Ishikawa (cell line): ENCODE measurements around the gene CSDE1.

Source experiments
- CEBPB ChIP-seq: IDR thresholded peaks from 2 replicates; pipeline ENCODE4 v1.6.1; 2012
- CREB1 ChIP-seq: IDR thresholded peaks from 2 replicates; pipeline ENCODE4 v1.6.1; 2012; ENCODE audit warnings: low read depth
- EGR1 ChIP-seq: IDR thresholded peaks from 2 replicates; pipeline ENCODE4 v1.6.1; 2012
- EP300 ChIP-seq: IDR thresholded peaks from 2 replicates; pipeline ENCODE4 v1.6.1; 2012; ENCODE audit warnings: borderline replicate concordance
- FOXM1 ChIP-seq: IDR thresholded peaks from 2 replicates; pipeline ENCODE4 v1.6.1; 2012; ENCODE audit warnings: low read depth, borderline replicate concordance
- MAX ChIP-seq: IDR thresholded peaks from 2 replicates; pipeline ENCODE4 v1.6.1; 2012
- NFIC ChIP-seq: IDR thresholded peaks from 2 replicates; pipeline ENCODE4 v1.6.1; 2012
- RAD21 ChIP-seq: IDR thresholded peaks from 2 replicates; pipeline ENCODE4 v1.6.1; 2012; ENCODE audit warnings: low read depth
- TAF1 ChIP-seq: IDR thresholded peaks from 2 replicates; pipeline ENCODE4 v1.6.1; 2012; ENCODE audit warnings: low read depth, mild to moderate bottlenecking
- TCF12 ChIP-seq: IDR thresholded peaks from 2 replicates; pipeline ENCODE4 v1.6.1; 2012; ENCODE audit warnings: low read depth
- TEAD4 ChIP-seq: IDR thresholded peaks from 2 replicates; pipeline ENCODE4 v1.6.1; 2012
- USF1 ChIP-seq: IDR thresholded peaks from 2 replicates; pipeline ENCODE4 v1.6.1; 2012
- YY1 ChIP-seq: IDR thresholded peaks from 2 replicates; pipeline ENCODE4 v1.6.1; 2012; ENCODE audit warnings: low read depth
- ZBTB7A ChIP-seq: IDR thresholded peaks from 2 replicates; pipeline ENCODE4 v1.6.1; 2012; ENCODE audit warnings: low read depth
- TF ChIP-seq, protein P1 (sequence below): IDR thresholded peaks from 2 replicates; pipeline ENCODE4 v1.6.1; 2012; ENCODE audit warnings: low read depth, mild to moderate bottlenecking

The CSDE1 gene

GRCh38 chr1:114671011-114671938 lies 86.5 kb downstream of the CSDE1 start:
- TF ChIP-seq RAD21, result peak; percentile 44; the same call in 1 of the 2 replicates
- TF ChIP-seq TEAD4, result no peak

GRCh38 chr1:114670083-114671010 lies 87.4 kb downstream of the CSDE1 start:
- no peak for TF ChIP-seq TCF12
- no peak for TF ChIP-seq CEBPB
- TF ChIP-seq USF1, result no peak
- TF ChIP-seq FOXM1, result no peak
- no peak for TF ChIP-seq YY1
- TF ChIP-seq EGR1, result no peak
- TF ChIP-seq RAD21, result no peak
- peak; percentile 19; the same call in 1 of the 2 replicates for TF ChIP-seq TEAD4
- peak; percentile 74 for TF ChIP-seq TAF1
- TF ChIP-seq, protein P1, sequence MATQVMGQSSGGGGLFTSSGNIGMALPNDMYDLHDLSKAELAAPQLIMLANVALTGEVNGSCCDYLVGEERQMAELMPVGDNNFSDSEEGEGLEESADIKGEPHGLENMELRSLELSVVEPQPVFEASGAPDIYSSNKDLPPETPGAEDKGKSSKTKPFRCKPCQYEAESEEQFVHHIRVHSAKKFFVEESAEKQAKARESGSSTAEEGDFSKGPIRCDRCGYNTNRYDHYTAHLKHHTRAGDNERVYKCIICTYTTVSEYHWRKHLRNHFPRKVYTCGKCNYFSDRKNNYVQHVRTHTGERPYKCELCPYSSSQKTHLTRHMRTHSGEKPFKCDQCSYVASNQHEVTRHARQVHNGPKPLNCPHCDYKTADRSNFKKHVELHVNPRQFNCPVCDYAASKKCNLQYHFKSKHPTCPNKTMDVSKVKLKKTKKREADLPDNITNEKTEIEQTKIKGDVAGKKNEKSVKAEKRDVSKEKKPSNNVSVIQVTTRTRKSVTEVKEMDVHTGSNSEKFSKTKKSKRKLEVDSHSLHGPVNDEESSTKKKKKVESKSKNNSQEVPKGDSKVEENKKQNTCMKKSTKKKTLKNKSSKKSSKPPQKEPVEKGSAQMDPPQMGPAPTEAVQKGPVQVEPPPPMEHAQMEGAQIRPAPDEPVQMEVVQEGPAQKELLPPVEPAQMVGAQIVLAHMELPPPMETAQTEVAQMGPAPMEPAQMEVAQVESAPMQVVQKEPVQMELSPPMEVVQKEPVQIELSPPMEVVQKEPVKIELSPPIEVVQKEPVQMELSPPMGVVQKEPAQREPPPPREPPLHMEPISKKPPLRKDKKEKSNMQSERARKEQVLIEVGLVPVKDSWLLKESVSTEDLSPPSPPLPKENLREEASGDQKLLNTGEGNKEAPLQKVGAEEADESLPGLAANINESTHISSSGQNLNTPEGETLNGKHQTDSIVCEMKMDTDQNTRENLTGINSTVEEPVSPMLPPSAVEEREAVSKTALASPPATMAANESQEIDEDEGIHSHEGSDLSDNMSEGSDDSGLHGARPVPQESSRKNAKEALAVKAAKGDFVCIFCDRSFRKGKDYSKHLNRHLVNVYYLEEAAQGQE, result no peak
- no peak for TF ChIP-seq CREB1
- TF ChIP-seq MAX, result peak; percentile 65
- no peak for TF ChIP-seq NFIC
- no peak for TF ChIP-seq EP300
- TF ChIP-seq ZBTB7A, result no peak

- no peak for TF ChIP-seq TCF12
- peak; percentile 68 for TF ChIP-seq MAX
- no peak; the same call in 1 of the 2 replicates for TF ChIP-seq RAD21
- TF ChIP-seq YY1, result 0 out of 2 replicates have a peak, but pooled peaks have one; percentile 27
- TF ChIP-seq TAF1, result no peak
- 0 out of 2 replicates have a peak, but pooled peaks have one; percentile 5 for TF ChIP-seq NFIC
- no peak for TF ChIP-seq EP300
- TF ChIP-seq CREB1, result no peak
- peak; percentile 89 for TF ChIP-seq ZBTB7A
- TF ChIP-seq EGR1, result peak; percentile 92
- TF ChIP-seq FOXM1, result no peak
- TF ChIP-seq, protein P1, result no peak
- no peak for TF ChIP-seq USF1
- no peak for TF ChIP-seq CEBPB
- no peak for TF ChIP-seq TEAD4
Measured at GRCh38 chr1:114669562-114670082, 88.2 kb downstream of the CSDE1 start, which contains the start of gene DENND2C. Gene DENND2C (minus strand): TSS chr1:114670049. CDS start chr1:114625984, 44,065 bp downstream.

DNA sequence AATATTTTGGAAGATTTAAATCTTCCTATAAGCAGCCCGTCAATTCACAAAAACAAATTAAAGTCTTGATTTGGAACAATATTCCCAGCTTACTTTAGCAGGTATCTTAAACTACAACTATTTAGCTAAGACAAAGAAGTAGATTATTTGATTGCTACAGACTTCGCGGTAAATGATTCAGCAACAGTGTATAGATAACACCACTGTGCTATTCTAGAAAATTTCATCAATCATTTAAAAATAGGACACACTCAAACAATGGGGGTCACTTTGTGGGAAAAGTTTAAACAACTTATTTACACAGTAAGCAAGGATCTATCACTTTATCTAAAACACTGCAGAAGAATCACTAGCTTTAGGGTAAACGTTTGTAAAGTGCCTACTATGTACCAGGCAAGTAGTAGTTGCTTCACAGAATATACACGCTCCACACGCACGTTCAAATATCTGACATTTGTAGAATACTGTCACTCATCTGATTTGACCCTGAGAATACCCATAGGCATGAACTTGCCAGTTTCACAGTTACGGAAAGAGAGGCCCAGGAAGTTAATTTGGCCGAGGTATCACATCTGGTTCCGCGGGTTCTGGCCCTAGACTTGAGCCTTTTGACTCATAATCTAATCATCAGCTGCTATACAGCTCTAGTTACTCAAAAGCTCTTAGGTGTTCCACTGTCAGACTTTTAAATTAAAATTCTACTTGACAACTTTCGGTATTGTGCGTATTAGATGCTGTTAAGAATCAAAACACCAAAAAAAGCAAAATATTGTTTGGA lies 88.8 kb downstream of the CSDE1 start:
- TF ChIP-seq RAD21 (no peak), ZBTB7A (no peak), YY1 (no peak), USF1 (no peak), TEAD4 (no peak), MAX (no peak), EGR1 (no peak), TCF12 (no peak), FOXM1 (no peak), CEBPB (no peak), EP300 (no peak), CREB1 (no peak), NFIC (no peak), TAF1 (no peak)
- TF ChIP-seq, protein P1, result no peak
